ENCODE data around the gene ZBTB46. TPM values are rescaled to one million over a fixed set of nuclear protein-coding genes. Genes with fewer than 3 reads are reported as not detected.
"Not testable (repeated sequence)": the region's sequence is repeated elsewhere in the genome, so short reads cannot be mapped to it uniquely, and the experiment has no call there.

ZBTB46 gene
- polyA plus RNA-seq, 3 donors from 2014 or later = 0.16 to 0.32 (median 0.32) TPM

GRCh38 chr20:63854069-63854765, 23.2 kb upstream of the ZBTB46 start:
- Mint-ChIP-seq H3K4me1 (peaks cover 17 to 25% of the 10 kb centered on the region in 2 donors), H3K36me3 (no peaks in the 10 kb centered on the region), H3K27me3 (ENCODE audit: low read depth in 3 of 3) (peaks cover 0 to 13% (median 7%) of the 10 kb centered on the region in 3 donors), H3K27ac (no peak overlapping the region), H3K9me3 (no peaks in the 10 kb centered on the region), H3K4me3 (no peak overlapping the region)
- peak; percentile 30 to 47 (median 40) for DNase-seq

GRCh38 chr20:63853733-63854068, 22.6 kb upstream of the ZBTB46 start:
- not testable (repeated sequence) for H3K27ac Mint-ChIP-seq

GRCh38 chr20:63851548-63851943, 20.5 kb upstream of the ZBTB46 start:
- H3K9me3 Mint-ChIP-seq, H3K27ac Mint-ChIP-seq, H3K4me3 Mint-ChIP-seq, H3K4me1 Mint-ChIP-seq, H3K36me3 Mint-ChIP-seq, DNase-seq: not testable (repeated sequence)
- H3K27me3 Mint-ChIP-seq (ENCODE audit: low read depth in 3 of 3) = peaks cover 1 to 15% (median 7%) of the 10 kb centered on the region in 3 donors

More at GRCh38 chr20:63853733-63854068, 22.6 kb upstream of the ZBTB46 start:
- H3K4me3 Mint-ChIP-seq, DNase-seq, H3K36me3 Mint-ChIP-seq, H3K9me3 Mint-ChIP-seq: not testable (repeated sequence)
- H3K27me3 Mint-ChIP-seq (ENCODE audit: low read depth in 3 of 3) = peaks cover 0 to 13% (median 7%) of the 10 kb centered on the region in 3 donors
- H3K4me1 Mint-ChIP-seq = peaks cover 13 to 20% of the 10 kb centered on the region in 2 donors

GRCh38 chr20:63850689-63851547, 19.9 kb upstream of the ZBTB46 start:
- peak overlapping the region in 1 of 5 donors; percentile 28 for H3K4me3 Mint-ChIP-seq
- H3K36me3 Mint-ChIP-seq = no peaks in the 10 kb centered on the region
- H3K4me1 Mint-ChIP-seq = peaks cover 4 to 6% of the 10 kb centered on the region in 2 donors
- H3K27me3 Mint-ChIP-seq (ENCODE audit: low read depth in 3 of 3) = peaks cover 1 to 18% (median 9%) of the 10 kb centered on the region in 3 donors
- DNase-seq = no peak
- peak overlapping the region in 3 of 6 donors; percentile 14 to 75 (median 50) for H3K27ac Mint-ChIP-seq
- no peaks in the 10 kb centered on the region for H3K9me3 Mint-ChIP-seq

- Mint-ChIP-seq H3K27ac (no peak overlapping the region), H3K9me3 (no peaks in the 10 kb centered on the region), H3K27me3 (ENCODE audit: low read depth in 3 of 3) (peaks cover 1 to 22% (median 11%) of the 10 kb centered on the region in 3 donors), H3K4me3 (no peak overlapping the region), H3K4me1 (peaks cover 6 to 7% of the 10 kb centered on the region in 2 donors), H3K36me3 (no peaks in the 10 kb centered on the region)
- no peak for DNase-seq
Observed at GRCh38 chr20:63848003-63848911, 17.2 kb upstream of the ZBTB46 start.

GRCh38 chr20:63847237-63848002, 16.4 kb upstream of the ZBTB46 start:
- no peak for DNase-seq
- no peak overlapping the region for H3K27ac Mint-ChIP-seq
- H3K4me3 Mint-ChIP-seq = no peak overlapping the region
- peaks cover 6 to 7% of the 10 kb centered on the region in 2 donors for H3K4me1 Mint-ChIP-seq
- no peaks in the 10 kb centered on the region for H3K36me3 Mint-ChIP-seq
- peaks cover 6 to 22% (median 10%) of the 10 kb centered on the region in 3 donors for H3K27me3 Mint-ChIP-seq (ENCODE audit: low read depth in 3 of 3)
- H3K9me3 Mint-ChIP-seq = no peaks in the 10 kb centered on the region

- no peaks in the 10 kb centered on the region for H3K9me3 Mint-ChIP-seq
- no peak for DNase-seq
- H3K27ac Mint-ChIP-seq = no peak overlapping the region
- H3K4me1 Mint-ChIP-seq = peaks cover 6 to 7% of the 10 kb centered on the region in 2 donors
- H3K36me3 Mint-ChIP-seq = no peaks in the 10 kb centered on the region
- H3K4me3 Mint-ChIP-seq = no peak overlapping the region
- H3K27me3 Mint-ChIP-seq (ENCODE audit: low read depth in 3 of 3) = peaks cover 6 to 23% (median 10%) of the 10 kb centered on the region in 3 donors
Observed at GRCh38 chr20:63846888-63847236, 15.8 kb upstream of the ZBTB46 start.

- no peak overlapping the region for H3K4me3 Mint-ChIP-seq
- no peak for DNase-seq
- no peak overlapping the region for H3K27ac Mint-ChIP-seq
- H3K36me3 Mint-ChIP-seq = no peaks in the 10 kb centered on the region
- peaks cover 6 to 7% of the 10 kb centered on the region in 2 donors for H3K4me1 Mint-ChIP-seq
- H3K27me3 Mint-ChIP-seq (ENCODE audit: low read depth in 3 of 3) = peaks cover 6 to 21% (median 10%) of the 10 kb centered on the region in 3 donors
- no peaks in the 10 kb centered on the region for H3K9me3 Mint-ChIP-seq
Observed at GRCh38 chr20:63846128-63846771, 15.2 kb upstream of the ZBTB46 start.

- Mint-ChIP-seq H3K9me3 (no peaks in the 10 kb centered on the region), H3K4me1 (peaks cover 0 to 3% of the 10 kb centered on the region in 2 donors), H3K27me3 (ENCODE audit: low read depth in 3 of 3) (peaks cover 6 to 13% (median 11%) of the 10 kb centered on the region in 3 donors), H3K4me3 (no peak overlapping the region), H3K27ac (no peak overlapping the region), H3K36me3 (no peaks in the 10 kb centered on the region)
- no peak for DNase-seq
Observed at GRCh38 chr20:63844511-63844991, 13.5 kb upstream of the ZBTB46 start.

- Mint-ChIP-seq H3K4me3 (peak overlapping the region in 2 of 5 donors; percentile 6 to 47), H3K4me1 (peaks cover 0 to 3% of the 10 kb centered on the region in 2 donors), H3K27me3 (ENCODE audit: low read depth in 3 of 3) (peaks cover 6 to 13% (median 11%) of the 10 kb centered on the region in 3 donors), H3K27ac (no peak overlapping the region), H3K9me3 (no peaks in the 10 kb centered on the region), H3K36me3 (no peaks in the 10 kb centered on the region)
- DNase-seq = no peak
Observed at GRCh38 chr20:63843778-63844177, 12.7 kb upstream of the ZBTB46 start.

- Mint-ChIP-seq H3K27ac (no peak overlapping the region), H3K4me1 (peaks cover 0 to 3% of the 10 kb centered on the region in 2 donors), H3K36me3 (no peaks in the 10 kb centered on the region), H3K27me3 (ENCODE audit: low read depth in 3 of 3) (peaks cover 6 to 14% (median 14%) of the 10 kb centered on the region in 3 donors), H3K9me3 (no peaks in the 10 kb centered on the region), H3K4me3 (no peak overlapping the region)
- DNase-seq = no peak
Observed at GRCh38 chr20:63843222-63843621, 12.2 kb upstream of the ZBTB46 start.

- no peaks in the 10 kb centered on the region for H3K36me3 Mint-ChIP-seq
- no peaks in the 10 kb centered on the region for H3K9me3 Mint-ChIP-seq
- peaks cover 0 to 3% of the 10 kb centered on the region in 2 donors for H3K4me1 Mint-ChIP-seq
- H3K27me3 Mint-ChIP-seq (ENCODE audit: low read depth in 3 of 3) = peaks cover 6 to 19% (median 14%) of the 10 kb centered on the region in 3 donors
- no peak overlapping the region for H3K27ac Mint-ChIP-seq
- no peak overlapping the region for H3K4me3 Mint-ChIP-seq
- no peak for DNase-seq
Observed at GRCh38 chr20:63842258-63842657, 11.2 kb upstream of the ZBTB46 start.

Measured in immature natural killer cell (primary cell).